ENCODE data around the gene SEMA4F. TPM values are rescaled to one million over a fixed set of nuclear protein-coding genes. Genes with fewer than 3 reads are reported as not detected.
A peak's percentile ranks its signal among the peaks of the same experiment; 100 is the strongest.

Gene SEMA4F
- total RNA-seq, 6 donors from 2014 or later = 6.3 to 15.3 (median 10.1) TPM

DNA sequence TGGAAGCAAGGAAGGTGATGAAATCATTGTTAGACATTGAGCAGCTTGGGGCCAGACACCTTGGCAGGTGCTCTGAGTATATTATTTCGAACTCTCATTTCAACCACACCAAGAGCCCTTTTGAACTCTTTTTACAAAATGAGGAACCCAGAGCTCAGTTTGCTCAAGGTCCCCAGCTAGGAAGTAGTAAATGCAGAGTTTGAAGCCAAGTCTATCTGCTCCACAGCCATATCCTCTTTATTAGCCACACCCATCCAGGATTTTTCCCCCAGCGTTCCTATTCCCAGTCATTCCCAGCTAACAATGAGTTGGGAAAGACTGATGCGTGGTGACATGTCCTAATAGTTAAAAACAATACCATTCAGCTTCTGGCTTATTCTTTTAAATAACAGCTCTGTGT, 40.2 kb downstream of the SEMA4F start:
- TF ChIP-seq, protein P1, sequence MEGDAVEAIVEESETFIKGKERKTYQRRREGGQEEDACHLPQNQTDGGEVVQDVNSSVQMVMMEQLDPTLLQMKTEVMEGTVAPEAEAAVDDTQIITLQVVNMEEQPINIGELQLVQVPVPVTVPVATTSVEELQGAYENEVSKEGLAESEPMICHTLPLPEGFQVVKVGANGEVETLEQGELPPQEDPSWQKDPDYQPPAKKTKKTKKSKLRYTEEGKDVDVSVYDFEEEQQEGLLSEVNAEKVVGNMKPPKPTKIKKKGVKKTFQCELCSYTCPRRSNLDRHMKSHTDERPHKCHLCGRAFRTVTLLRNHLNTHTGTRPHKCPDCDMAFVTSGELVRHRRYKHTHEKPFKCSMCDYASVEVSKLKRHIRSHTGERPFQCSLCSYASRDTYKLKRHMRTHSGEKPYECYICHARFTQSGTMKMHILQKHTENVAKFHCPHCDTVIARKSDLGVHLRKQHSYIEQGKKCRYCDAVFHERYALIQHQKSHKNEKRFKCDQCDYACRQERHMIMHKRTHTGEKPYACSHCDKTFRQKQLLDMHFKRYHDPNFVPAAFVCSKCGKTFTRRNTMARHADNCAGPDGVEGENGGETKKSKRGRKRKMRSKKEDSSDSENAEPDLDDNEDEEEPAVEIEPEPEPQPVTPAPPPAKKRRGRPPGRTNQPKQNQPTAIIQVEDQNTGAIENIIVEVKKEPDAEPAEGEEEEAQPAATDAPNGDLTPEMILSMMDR (IDR thresholded peaks at IDR 0.05) = no peak
- TF ChIP-seq POLR2A (IDR thresholded peaks at IDR 0.05) (no peak), EP300 (IDR thresholded peaks at IDR 0.05) (no peak), POLR2AphosphoS5 (IDR thresholded peaks at IDR 0.05) (no peak)

DNA sequence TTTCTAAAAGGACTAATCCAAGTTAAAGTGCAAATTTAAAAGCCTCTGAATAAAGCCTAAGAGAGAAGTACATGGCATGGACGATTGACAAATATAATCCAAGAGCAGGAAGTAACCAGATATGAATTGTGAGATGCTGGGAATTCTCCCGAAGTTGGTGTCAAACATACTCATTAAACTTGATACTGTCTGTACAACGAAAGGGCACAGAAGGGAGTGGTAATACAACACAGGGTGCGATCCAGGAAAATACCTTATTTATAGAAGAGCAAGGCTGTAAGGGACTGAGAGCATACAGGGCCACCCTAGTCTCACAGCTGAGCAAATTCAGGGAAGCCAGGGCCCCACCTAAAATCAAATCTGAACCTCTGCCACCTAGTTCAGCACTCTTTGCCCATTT, 41.6 kb downstream of the SEMA4F start:
- Histone ChIP-seq H3K27me3 (no peaks in the 10 kb centered on the region), H3K36me3 (no peaks in the 10 kb centered on the region), H3K4me1 (peaks cover 0 to 14% (median 10%) of the 10 kb centered on the region in 4 donors), H3K27ac (no peak overlapping the region), H3K9me3 (no peaks in the 10 kb centered on the region), H3K4me3 (no peak overlapping the region)
- no peak for ATAC-seq (ENCODE audit: low FRiP score in 2 of 2)
- DNase-seq = no peak
- WGBS, 2 donors = 48 to 53% methylated on average over 4 of the region's 4 CpGs
- TF ChIP-seq EP300 (IDR thresholded peaks at IDR 0.05) (peak in 1 of 4 donors; percentile 41), POLR2A (IDR thresholded peaks at IDR 0.05) (no peak), POLR2AphosphoS5 (IDR thresholded peaks at IDR 0.05) (no peak)
- TF ChIP-seq, protein P1 (IDR thresholded peaks at IDR 0.05) = no peak

More for the DNA sequence above, 40.2 kb downstream of the SEMA4F start:
- ATAC-seq (ENCODE audit: low FRiP score in 2 of 2) (no peak), DNase-seq (no peak)
- Histone ChIP-seq H3K27ac (no peak overlapping the region), H3K4me3 (no peak overlapping the region), H3K9me3 (no peaks in the 10 kb centered on the region), H3K27me3 (no peaks in the 10 kb centered on the region), H3K36me3 (no peaks in the 10 kb centered on the region), H3K4me1 (peaks cover 0 to 14% (median 10%) of the 10 kb centered on the region in 4 donors)
- 34 to 52% methylated on average over 3 of the region's 3 CpGs for WGBS, 2 donors

DNA sequence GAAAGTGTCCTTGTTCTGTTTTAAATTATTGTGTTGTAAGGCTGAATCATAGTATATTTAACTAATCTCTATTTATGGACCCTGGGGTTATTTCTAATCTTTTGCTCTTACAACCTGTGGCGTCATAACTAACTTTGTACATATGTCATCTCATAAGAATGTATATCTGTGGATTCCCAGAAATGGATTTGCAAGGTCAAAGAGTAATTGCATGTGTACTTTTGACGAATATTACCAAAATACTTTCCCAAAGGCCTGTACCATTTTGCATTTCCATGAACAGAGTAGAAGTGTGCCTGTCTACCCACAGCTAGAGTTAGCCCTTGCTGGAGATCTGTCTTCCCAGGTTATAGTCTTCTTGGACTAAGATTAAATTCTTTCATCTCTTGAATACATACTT, 42.8 kb downstream of the SEMA4F start:
- Histone ChIP-seq H3K4me1 (peaks cover 0 to 14% (median 10%) of the 10 kb centered on the region in 4 donors), H3K9me3 (no peaks in the 10 kb centered on the region), H3K27me3 (no peaks in the 10 kb centered on the region), H3K27ac (no peak overlapping the region), H3K36me3 (no peaks in the 10 kb centered on the region), H3K4me3 (no peak overlapping the region)
- DNase-seq = no peak
- ATAC-seq (ENCODE audit: low FRiP score in 2 of 2) = no peak
- TF ChIP-seq POLR2A (IDR thresholded peaks at IDR 0.05) = no peak
- no peak for TF ChIP-seq EP300 (IDR thresholded peaks at IDR 0.05)
- TF ChIP-seq, protein P1 (IDR thresholded peaks at IDR 0.05) = no peak
- TF ChIP-seq POLR2AphosphoS5 (IDR thresholded peaks at IDR 0.05) = no peak
- WGBS, 2 donors = 89 to 97% methylated on average over 2 of the region's 2 CpGs

DNA sequence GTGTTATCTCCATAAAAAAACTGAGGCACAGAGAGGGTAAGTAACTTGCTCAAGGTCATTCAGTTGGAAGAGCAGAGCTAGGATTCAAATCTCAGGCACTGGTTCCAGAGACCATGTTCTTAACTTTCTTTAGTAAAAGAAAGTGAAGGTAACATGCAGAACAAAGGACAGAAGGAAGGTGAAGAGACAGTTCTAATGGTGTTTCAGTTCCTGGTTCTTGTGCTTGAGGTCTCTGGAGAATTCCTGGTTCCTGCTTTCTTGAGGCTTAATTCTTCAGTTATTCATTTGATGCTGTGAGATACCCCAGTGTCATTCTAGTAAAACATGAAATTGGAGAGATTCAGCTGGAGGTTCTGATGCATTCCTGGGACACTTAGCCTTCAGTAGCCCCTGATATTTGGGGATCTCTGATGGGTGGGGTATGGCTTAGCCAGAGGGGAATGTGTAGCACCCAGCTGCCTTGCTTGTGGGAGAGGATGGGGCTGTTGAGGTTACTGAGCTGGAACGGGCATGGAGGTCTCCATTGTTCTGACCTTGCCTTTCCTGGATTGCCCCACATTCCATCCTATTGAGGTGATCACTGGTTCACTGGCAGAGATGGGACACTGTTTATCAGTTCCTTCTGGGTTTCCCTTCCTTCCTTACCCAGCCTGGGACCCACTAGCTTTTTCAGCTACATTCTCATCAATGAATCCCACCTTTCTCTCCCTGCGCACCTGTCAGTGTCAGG, 46.8 kb downstream of the SEMA4F start:
- ATAC-seq (ENCODE audit: low FRiP score in 2 of 2) (no peak), DNase-seq (no peak)
- Histone ChIP-seq H3K9me3 (no peaks in the 10 kb centered on the region), H3K36me3 (no peaks in the 10 kb centered on the region), H3K27ac (no peak overlapping the region), H3K4me3 (no peak overlapping the region), H3K4me1 (no peaks in the 10 kb centered on the region), H3K27me3 (no peaks in the 10 kb centered on the region)
- 72 to 100% methylated on average over 1 to 2 of the region's 2 CpGs for WGBS, 2 donors
- TF ChIP-seq EP300 (IDR thresholded peaks at IDR 0.05) = no peak
- TF ChIP-seq POLR2AphosphoS5 (IDR thresholded peaks at IDR 0.05) = no peak
- TF ChIP-seq, protein P1 (IDR thresholded peaks at IDR 0.05) = no peak
- no peak for TF ChIP-seq POLR2A (IDR thresholded peaks at IDR 0.05)
